Measurements from ENCODE around the gene SCML1.

SCML1 gene

DNA sequence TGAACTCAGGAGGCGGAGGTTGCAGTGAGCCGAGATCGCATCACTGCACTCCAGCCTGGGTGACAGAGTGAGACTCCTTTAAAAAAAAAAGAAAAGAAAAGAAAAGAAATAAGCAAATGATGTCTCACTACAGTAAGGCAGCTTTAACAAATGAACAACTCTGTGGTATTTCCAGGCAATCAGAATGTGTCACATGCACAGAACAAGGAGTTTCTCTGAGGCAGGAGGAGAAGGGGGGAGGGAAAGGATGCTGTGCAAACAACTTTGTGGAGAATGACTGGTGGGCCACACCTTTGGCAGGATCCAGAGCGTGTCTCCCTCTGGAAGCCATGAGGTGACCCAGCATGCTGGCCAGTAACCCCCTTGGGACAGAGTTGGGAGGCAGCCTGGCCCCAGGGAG is 66.2 kb downstream of the SCML1 start:
- TF ChIP-seq, protein P1, sequence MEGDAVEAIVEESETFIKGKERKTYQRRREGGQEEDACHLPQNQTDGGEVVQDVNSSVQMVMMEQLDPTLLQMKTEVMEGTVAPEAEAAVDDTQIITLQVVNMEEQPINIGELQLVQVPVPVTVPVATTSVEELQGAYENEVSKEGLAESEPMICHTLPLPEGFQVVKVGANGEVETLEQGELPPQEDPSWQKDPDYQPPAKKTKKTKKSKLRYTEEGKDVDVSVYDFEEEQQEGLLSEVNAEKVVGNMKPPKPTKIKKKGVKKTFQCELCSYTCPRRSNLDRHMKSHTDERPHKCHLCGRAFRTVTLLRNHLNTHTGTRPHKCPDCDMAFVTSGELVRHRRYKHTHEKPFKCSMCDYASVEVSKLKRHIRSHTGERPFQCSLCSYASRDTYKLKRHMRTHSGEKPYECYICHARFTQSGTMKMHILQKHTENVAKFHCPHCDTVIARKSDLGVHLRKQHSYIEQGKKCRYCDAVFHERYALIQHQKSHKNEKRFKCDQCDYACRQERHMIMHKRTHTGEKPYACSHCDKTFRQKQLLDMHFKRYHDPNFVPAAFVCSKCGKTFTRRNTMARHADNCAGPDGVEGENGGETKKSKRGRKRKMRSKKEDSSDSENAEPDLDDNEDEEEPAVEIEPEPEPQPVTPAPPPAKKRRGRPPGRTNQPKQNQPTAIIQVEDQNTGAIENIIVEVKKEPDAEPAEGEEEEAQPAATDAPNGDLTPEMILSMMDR (IDR thresholded peaks at IDR 0.05; ENCODE audit: low read depth, low read length, missing control alignments), result no peak
- no peak overlapping the region for H3K4me3 ChIP-seq (ENCODE audit: low read depth, low read length)
- no peak for DNase-seq (ENCODE audit: low read depth)

Measured in GM12864 (cell line).